CD4-positive, CD25-positive, alpha-beta regulatory T cell (primary cell): ENCODE measurements around the gene MMRN2. TPM values are rescaled to one million over a fixed set of nuclear protein-coding genes. Genes with fewer than 3 reads are reported as not detected.

Experiments
- ATAC-seq, 2 donors: fragments of 150-1000 bp; cut with Tn5 transposase; one replicate each; pipeline ENCODE4 v1.10.0; 2021; ENCODE audit warnings: low read depth in 2 of 2, moderate number of reproducible peaks in 2 of 2, moderate library complexity in 1 of 2
- DNase-seq, 3 donors: peaks; one replicate each; pipeline versions ENCODE4 v3.0.0 to v3.0.0-alpha.2; 2012 to 2022; ENCODE audit warnings: mixed read lengths in 1 of 3
- H3K27ac ChIP-seq: one replicate; pipeline ENCODE4 v1.7.0; 2013; ENCODE audit warnings: mild to moderate bottlenecking, low read length; ENCODE audit not compliant: insufficient read depth, poor library complexity, severe bottlenecking
- H3K27me3 ChIP-seq: one replicate; pipeline ENCODE4 v1.7.0; 2013; ENCODE audit warnings: low read length; ENCODE audit not compliant: control insufficient read depth, insufficient read depth
- H3K36me3 ChIP-seq: one replicate; pipeline ENCODE4 v1.7.0; 2013; ENCODE audit warnings: mild to moderate bottlenecking, low read length, moderate library complexity; ENCODE audit not compliant: control insufficient read depth, insufficient read depth
- H3K4me1 ChIP-seq: 2 replicates; pipeline ENCODE4 v1.7.0; 2013; ENCODE audit warnings: mild to moderate bottlenecking, low read length; ENCODE audit not compliant: insufficient read depth, control insufficient read depth, poor library complexity, severe bottlenecking
- H3K4me3 ChIP-seq: one replicate; pipeline ENCODE4 v1.7.0; 2013; ENCODE audit warnings: low read depth, mild to moderate bottlenecking, low read length, moderate library complexity
- H3K9me3 ChIP-seq, 2 experiments: 1 replicate in 1 of 2; 2 replicates in 1 of 2; pipeline ENCODE4 v1.7.0; 2013; ENCODE audit warnings: low read length in 2 of 2, mild to moderate bottlenecking in 1 of 2, moderate library complexity in 1 of 2; ENCODE audit not compliant: control insufficient read depth in 2 of 2
- H3K27ac Mint-ChIP-seq, 3 donors: one replicate each; pipeline ENCODE4 v1.8.0; 2020 to 2022; ENCODE audit warnings: mild to moderate bottlenecking in 3 of 3, mixed read lengths in 3 of 3, moderate library complexity in 2 of 3
- H3K27me3 Mint-ChIP-seq: one replicate; pipeline ENCODE4 v1.8.0; 2022; ENCODE audit warnings: mild to moderate bottlenecking, mixed read lengths
- H3K36me3 Mint-ChIP-seq: one replicate; pipeline ENCODE4 v1.8.0; 2020; ENCODE audit warnings: mixed read lengths
- H3K4me1 Mint-ChIP-seq, 4 donors: one replicate each; pipeline ENCODE4 v1.8.0; 2020 to 2022; ENCODE audit warnings: mixed read lengths in 4 of 4, mild to moderate bottlenecking in 1 of 4
- H3K4me3 Mint-ChIP-seq, 4 donors: one replicate each; pipeline ENCODE4 v1.8.0; 2020 to 2022; ENCODE audit warnings: mild to moderate bottlenecking in 4 of 4, mixed read lengths in 4 of 4, moderate library complexity in 3 of 4
- H3K9me3 Mint-ChIP-seq, 7 donors: one replicate each; pipeline ENCODE4 v1.8.0; 2020 to 2022; ENCODE audit warnings: mixed read lengths in 7 of 7, mild to moderate bottlenecking in 3 of 7, moderate library complexity in 2 of 7
- polyA plus RNA-seq, 4 donors: library from polyadenylated mRNA; unstranded; fragments of 300-500 nt; fragmentation: Illumina TruSeq; gene quantifications; one replicate each; pipeline ENCODE4 v1.2.3, GENCODE V29; 2021
- total RNA-seq: library from RNA; stranded (reverse); gene quantifications from one replicate; pipeline ENCODE4 v1.2.3, GENCODE V29; 2022

Gene MMRN2
- total and polyA plus RNA-seq, 5 donors from 2014 or later = 0.17 to 1.2 (median 0.33) TPM; not detected in 1

- no peaks in the 10 kb centered on the region for H3K36me3 Mint-ChIP-seq
- peak overlapping the region in 1 of 3 donors; percentile 38 for H3K27ac Mint-ChIP-seq
- no peak for DNase-seq
- no peak overlapping the region for H3K4me3 ChIP-seq
- no peak for ATAC-seq
- H3K4me3 Mint-ChIP-seq = no peak overlapping the region
- no peaks in the 10 kb centered on the region for H3K9me3 Mint-ChIP-seq
- no peaks in the 10 kb centered on the region for H3K9me3 ChIP-seq
- no peak overlapping the region for H3K27ac ChIP-seq
- H3K36me3 ChIP-seq = no peaks in the 10 kb centered on the region
- peaks cover 5% of the 10 kb centered on the region for H3K27me3 Mint-ChIP-seq
- H3K4me1 Mint-ChIP-seq = peaks cover 0 to 25% (median 13%) of the 10 kb centered on the region in 4 donors
- H3K4me1 ChIP-seq = peaks cover 23% of the 10 kb centered on the region
- no peaks in the 10 kb centered on the region for H3K27me3 ChIP-seq
Observed at GRCh38 chr10:86962136-86962980, 4.9 kb upstream of the MMRN2 start.

- peaks cover 5% of the 10 kb centered on the region for H3K27me3 Mint-ChIP-seq
- DNase-seq (no peak), ATAC-seq (no peak)
- peaks cover 0 to 28% (median 15%) of the 10 kb centered on the region in 4 donors for H3K4me1 Mint-ChIP-seq
- peak overlapping the region in 1 of 3 donors; percentile 38 for H3K27ac Mint-ChIP-seq
- peaks cover 16% of the 10 kb centered on the region for H3K4me1 ChIP-seq
- H3K27ac ChIP-seq = no peak overlapping the region
- no peak overlapping the region for H3K4me3 Mint-ChIP-seq
- no peaks in the 10 kb centered on the region for H3K27me3 ChIP-seq
- H3K9me3 Mint-ChIP-seq = no peaks in the 10 kb centered on the region
- H3K4me3 ChIP-seq = no peak overlapping the region
- no peaks in the 10 kb centered on the region for H3K36me3 ChIP-seq
- H3K9me3 ChIP-seq = no peaks in the 10 kb centered on the region
- H3K36me3 Mint-ChIP-seq = no peaks in the 10 kb centered on the region
Observed at GRCh38 chr10:86961481-86962091, 4.2 kb upstream of the MMRN2 start.

DNA sequence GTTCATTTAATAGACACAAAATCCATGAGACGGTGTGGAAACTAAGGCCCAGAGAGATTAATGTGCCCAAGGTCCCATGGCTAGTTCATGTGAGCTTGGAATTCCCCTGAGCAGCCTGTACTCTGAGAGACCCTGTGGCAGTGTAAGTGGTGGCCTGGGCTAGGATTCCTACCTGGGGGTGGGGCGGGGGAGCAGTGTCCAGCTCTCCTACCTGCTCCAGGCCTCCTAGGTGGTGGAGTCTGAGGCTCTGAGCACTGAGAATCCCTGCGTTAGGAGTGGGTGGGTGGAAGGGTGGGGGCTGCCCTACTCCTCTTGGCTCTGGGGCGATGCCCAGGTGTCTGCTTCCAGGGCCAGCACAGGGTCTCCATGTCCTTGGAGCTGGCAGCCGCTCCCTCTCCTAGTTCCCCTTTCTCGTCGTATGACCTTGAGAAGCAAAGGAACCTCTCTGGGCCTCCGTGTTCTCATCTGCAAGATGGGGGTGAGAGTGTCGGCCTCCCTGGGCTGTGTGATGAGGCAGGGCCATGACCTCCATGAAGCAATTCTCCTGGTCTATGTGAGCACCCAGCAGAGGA is 3.5 kb upstream of the MMRN2 start:
- Histone ChIP-seq H3K27me3 (no peaks in the 10 kb centered on the region), H3K9me3 (no peaks in the 10 kb centered on the region), H3K4me3 (no peak overlapping the region), H3K4me1 (peaks cover 10% of the 10 kb centered on the region), H3K36me3 (no peaks in the 10 kb centered on the region), H3K27ac (no peak overlapping the region)
- Mint-ChIP-seq H3K36me3 (no peaks in the 10 kb centered on the region), H3K9me3 (no peaks in the 10 kb centered on the region), H3K4me1 (peaks cover 0 to 26% (median 10%) of the 10 kb centered on the region in 4 donors), H3K27ac (no peak overlapping the region), H3K4me3 (no peak overlapping the region), H3K27me3 (peaks cover 5% of the 10 kb centered on the region)
- DNase-seq (no peak), ATAC-seq (no peak)

DNA sequence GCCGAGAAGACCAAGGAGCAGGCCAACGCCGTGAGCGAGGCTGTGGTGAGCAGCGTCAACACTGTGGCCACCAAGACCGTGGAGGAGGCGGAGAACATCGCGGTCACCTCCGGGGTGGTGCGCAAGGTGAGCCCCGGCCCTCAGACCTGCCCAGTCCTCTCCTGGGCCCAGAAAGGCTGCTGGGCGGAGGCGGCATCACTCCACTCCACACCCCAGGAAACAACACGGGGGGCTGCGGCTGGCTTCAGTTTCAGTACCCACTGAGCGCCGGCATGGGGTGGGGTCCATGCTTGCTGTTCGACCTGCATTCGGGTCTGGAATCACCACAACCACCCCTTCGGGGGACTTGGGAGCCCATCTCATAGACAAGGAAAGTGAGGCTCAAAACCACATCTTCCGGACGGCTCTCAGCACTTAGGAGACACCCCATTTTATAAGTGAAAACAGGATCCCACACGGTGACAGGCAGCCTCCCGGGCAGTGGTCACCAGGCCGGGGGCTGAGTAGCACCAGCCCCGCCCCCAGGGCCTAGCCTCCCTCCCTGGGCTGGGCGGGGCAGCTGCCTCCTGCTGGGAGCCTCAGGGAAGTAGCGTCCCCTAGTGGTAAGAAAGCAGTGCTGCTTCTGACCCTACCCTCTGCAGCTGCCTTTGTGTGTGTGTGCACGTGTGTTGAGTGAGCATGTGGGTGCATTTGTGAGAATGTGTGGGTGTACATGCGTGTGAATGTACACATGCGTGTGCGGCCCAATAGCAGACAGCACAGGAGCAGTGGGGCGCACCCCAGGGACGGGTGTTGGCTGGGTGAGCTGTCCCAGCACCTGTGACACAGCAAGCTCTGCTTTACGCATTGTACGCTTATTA is 2.8 kb upstream of the MMRN2 start:
- H3K4me1 Mint-ChIP-seq = peaks cover 0 to 20% (median 7%) of the 10 kb centered on the region in 4 donors

GRCh38 chr10:86959737-86960002 is 2.3 kb upstream of the MMRN2 start:
- no peak for ATAC-seq
- Mint-ChIP-seq H3K9me3 (no peaks in the 10 kb centered on the region), H3K4me1 (peaks cover 0 to 20% (median 7%) of the 10 kb centered on the region in 4 donors), H3K4me3 (no peak overlapping the region), H3K27me3 (peaks cover 5% of the 10 kb centered on the region), H3K36me3 (no peaks in the 10 kb centered on the region), H3K27ac (no peak overlapping the region)
- Histone ChIP-seq H3K27me3 (no peaks in the 10 kb centered on the region), H3K36me3 (no peaks in the 10 kb centered on the region), H3K27ac (no peak overlapping the region), H3K4me1 (peaks cover 6% of the 10 kb centered on the region), H3K9me3 (no peaks in the 10 kb centered on the region), H3K4me3 (no peak overlapping the region)
- DNase-seq = no peak

More for the DNA sequence above, 2.8 kb upstream of the MMRN2 start:
- no peaks in the 10 kb centered on the region for H3K36me3 Mint-ChIP-seq
- Histone ChIP-seq H3K27me3 (no peaks in the 10 kb centered on the region), H3K36me3 (no peaks in the 10 kb centered on the region), H3K9me3 (no peaks in the 10 kb centered on the region), H3K27ac (no peak overlapping the region), H3K4me1 (peaks cover 6% of the 10 kb centered on the region), H3K4me3 (no peak overlapping the region)
- peak overlapping the region in 1 of 3 donors; percentile 55 for H3K27ac Mint-ChIP-seq
- H3K9me3 Mint-ChIP-seq = no peaks in the 10 kb centered on the region
- H3K4me3 Mint-ChIP-seq = no peak overlapping the region
- ATAC-seq (peak; percentile 64 to 72), DNase-seq (peak in 2 of 3 donors; percentile 37 to 77)
- H3K27me3 Mint-ChIP-seq = peaks cover 5% of the 10 kb centered on the region

GRCh38 chr10:86958901-86959736 is 1.7 kb upstream of the MMRN2 start:
- Histone ChIP-seq H3K27ac (no peak overlapping the region), H3K36me3 (no peaks in the 10 kb centered on the region), H3K27me3 (no peaks in the 10 kb centered on the region), H3K4me1 (peaks cover 6% of the 10 kb centered on the region), H3K4me3 (no peak overlapping the region), H3K9me3 (no peaks in the 10 kb centered on the region)
- Mint-ChIP-seq H3K4me1 (peaks cover 0 to 20% (median 7%) of the 10 kb centered on the region in 4 donors), H3K9me3 (no peaks in the 10 kb centered on the region), H3K27ac (peak overlapping the region in 2 of 3 donors; percentile 48 to 51), H3K36me3 (no peaks in the 10 kb centered on the region), H3K27me3 (peaks cover 5% of the 10 kb centered on the region), H3K4me3 (no peak overlapping the region)
- DNase-seq = no peak
- ATAC-seq = no peak
